ENCODE data around the gene NOS1AP. TPM values are rescaled to one million over a fixed set of nuclear protein-coding genes. Genes with fewer than 3 reads are reported as not detected.
"Not testable (repeated sequence)": the region's sequence is repeated elsewhere in the genome, so short reads cannot be mapped to it uniquely, and the experiment has no call there.

The NOS1AP gene
- total and polyA plus RNA-seq, 2 experiments from 2014 or later = 5.8 to 6.6 TPM

DNA sequence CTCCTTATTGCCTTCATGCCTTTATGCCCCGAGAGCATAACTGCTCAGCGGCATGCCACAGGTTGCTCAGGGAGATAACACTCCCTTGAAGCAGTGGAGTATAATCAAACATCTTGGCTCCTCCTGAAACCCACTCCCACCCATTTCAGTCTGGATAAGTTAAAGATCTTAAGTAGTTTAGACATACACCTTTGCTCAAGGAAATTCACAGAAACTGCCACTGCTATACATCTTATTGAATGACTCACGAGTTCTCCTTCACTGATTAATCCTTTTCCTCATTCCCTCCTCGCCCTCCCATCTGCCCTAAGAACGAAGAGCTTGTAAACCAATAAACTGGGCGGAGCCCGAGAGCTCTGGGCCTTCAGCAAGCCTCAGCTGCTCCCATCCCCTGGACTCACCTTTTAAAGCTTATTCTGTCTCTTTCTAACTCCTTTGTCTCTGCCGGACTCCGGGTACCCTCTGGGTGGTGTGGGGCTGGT lies 350.0 kb downstream of the NOS1AP start:
- not testable (repeated sequence) for DNase-seq (ENCODE audit: low spot score); H3K27ac Mint-ChIP-seq; H3K27me3 Mint-ChIP-seq (ENCODE audit: insufficient read depth, low read depth, poor library complexity); H4K20me1 ChIP-seq (replicated peaks; ENCODE audit: insufficient read depth); H3K36me3 ChIP-seq (ENCODE audit: insufficient read depth); H3K79me2 ChIP-seq (replicated peaks; ENCODE audit: insufficient read depth); H3K4me3 Mint-ChIP-seq; H3K27ac ChIP-seq (ENCODE audit: low read depth); H3K4me1 Mint-ChIP-seq; H3K4me2 ChIP-seq; H3K4me3 ChIP-seq; H3K36me3 Mint-ChIP-seq (ENCODE audit: low read depth); H3F3A ChIP-seq (replicated peaks; ENCODE audit: low read depth); H3K4me1 ChIP-seq (ENCODE audit: insufficient read depth); H3K27me3 ChIP-seq (ENCODE audit: insufficient read depth); H3K9me3 Mint-ChIP-seq; ATAC-seq
- Histone ChIP-seq H3K9me2 (ENCODE audit: insufficient read depth) (peaks cover 10% of the 10 kb centered on the region; the same call in 1 of the 2 replicates), H2AFZ (peak overlapping the region; percentile 38; the same call in 1 of the 2 replicates)

MicroRNAs within 50 kb of the gene (microRNA counts, 767-probe panel; counts per million panel counts)
- microRNA hsa-miR-556-3p = not detected
- microRNA hsa-miR-556-5p = not detected

Small RNA genes lying within 50 kb of the gene (microRNA-seq; reads per million reads assigned to microRNA genes)
- 0.89 reads per million for gene MIR4654
- 7.5 reads per million, percentile 27 among the genes with 10 or more reads in this experiment for gene MIR556

Small RNA genes lying within 50 kb of the gene (small RNA-seq; reads per million reads assigned to genes)
- gene MIR4654 (ENCODE audit: low replicate concordance) = not detected
- 0.07 reads per million for gene MIR556 (ENCODE audit: low replicate concordance)
- gene RNA5SP61 (ENCODE audit: low replicate concordance) = not detected

Other genes starting within 250 kb of the NOS1AP start
- gene OLFML2B, start 45.8 kb upstream of the NOS1AP start, total RNA-seq (2014; rRNA removed; shearing (Covaris generic)) = 3.7 and 4.3 TPM in 2 replicates
- 2.0 and 2.9 TPM in 2 replicates for gene OLFML2B, start 45.8 kb upstream of the NOS1AP start, polyA plus RNA-seq (2016; fragmentation: Nextera tagmentation; extraction: Ambion mirVana)